Fibroblast of peridontal ligament (primary cell): Measurements from ENCODE around the gene UBE2D1.
"Not testable (repeated sequence)": the region's sequence is repeated elsewhere in the genome, so short reads cannot be mapped to it uniquely, and the experiment has no call there.

Experiments used
- DNase-seq: peaks from one replicate; pipeline ENCODE4 v3.0.0-alpha.2; 2010; ENCODE audit errors: extremely low read depth

The UBE2D1 gene

DNA sequence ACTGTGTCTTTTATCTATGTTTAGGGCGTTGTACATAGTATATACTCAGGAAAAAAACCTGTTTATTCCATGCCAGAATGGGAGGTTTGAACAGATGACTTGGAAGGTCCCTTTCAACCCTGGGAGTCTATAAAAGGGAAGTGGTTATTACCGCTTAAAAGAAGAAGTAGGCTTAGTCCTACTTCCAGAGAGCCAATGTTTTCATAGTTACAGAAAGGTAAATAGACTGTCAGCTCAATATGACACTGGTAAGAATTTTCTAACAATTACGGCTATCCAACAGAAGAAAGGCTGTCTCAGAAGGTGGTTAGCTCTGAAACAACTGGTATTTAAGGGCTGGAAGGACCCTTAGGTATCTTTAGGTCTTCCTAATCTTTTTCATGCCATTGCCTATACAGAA, 49.3 kb downstream of the UBE2D1 start:
- DNase-seq: no peak

DNA sequence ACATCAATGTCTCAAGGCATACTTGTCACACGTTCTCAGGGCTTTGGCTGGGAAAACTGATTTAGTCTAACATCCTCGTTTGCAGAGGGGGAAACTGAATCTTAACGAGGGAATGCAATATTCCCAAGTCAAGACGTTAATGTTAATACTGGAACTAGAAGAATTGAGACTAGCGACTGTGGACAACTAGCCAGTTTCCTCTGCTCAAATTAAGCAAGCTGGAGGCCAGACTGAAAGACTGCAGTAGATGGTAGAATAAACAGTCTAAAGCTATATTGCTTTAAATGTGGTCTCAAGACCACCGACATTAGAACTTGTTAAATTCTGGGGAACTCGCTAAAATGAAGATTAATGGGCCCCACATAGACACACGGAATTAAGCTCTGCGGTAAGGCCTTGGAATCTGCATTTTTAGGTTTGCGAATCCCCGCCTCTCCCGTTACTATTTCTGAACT, 49.8 kb downstream of the UBE2D1 start:
- DNase-seq: no peak

DNA sequence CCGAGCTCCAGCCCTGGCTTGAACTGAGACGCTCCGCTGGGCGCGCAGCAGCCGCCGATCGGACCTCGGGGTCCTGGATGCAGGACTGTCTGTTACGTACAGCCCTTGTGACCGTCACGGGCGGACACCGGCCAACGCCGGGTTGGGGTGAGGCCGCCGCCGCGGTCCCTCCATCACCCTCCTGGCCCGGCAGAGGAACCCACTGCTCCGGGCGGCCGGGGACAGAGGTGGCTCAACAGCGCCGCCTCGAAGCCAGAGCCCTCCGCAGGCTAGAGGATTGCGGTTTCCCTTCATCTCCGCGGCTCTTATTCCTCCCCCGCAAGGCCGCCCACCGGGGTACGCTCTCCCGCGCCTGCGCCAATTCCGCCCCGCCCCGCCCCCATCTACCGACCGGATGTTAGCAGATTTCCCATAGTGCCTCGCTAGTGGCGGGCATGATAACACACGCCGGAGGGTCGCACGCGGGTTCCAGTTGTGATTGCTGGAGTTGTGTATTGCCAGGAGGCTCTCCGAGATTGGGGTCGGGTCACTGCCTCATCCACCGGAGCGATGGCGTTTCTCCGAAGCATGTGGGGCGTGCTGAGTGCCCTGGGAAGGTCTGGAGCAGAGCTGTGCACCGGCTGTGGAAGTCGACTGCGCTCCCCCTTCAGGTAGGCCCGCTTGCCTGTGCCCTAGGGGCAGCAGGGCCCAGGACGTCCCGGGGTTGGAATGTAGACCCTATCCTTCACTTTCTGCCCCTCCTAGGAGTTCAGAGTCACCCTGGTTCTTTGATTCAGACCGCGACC, 50.4 kb downstream of the UBE2D1 start, which contains the start of gene TFAM:
Gene TFAM (plus strand): TSS at position 412 of the 785 bp plus-strand sequence. CDS start 138 bp downstream, at position 550.
- peak; percentile 88 for DNase-seq

DNA sequence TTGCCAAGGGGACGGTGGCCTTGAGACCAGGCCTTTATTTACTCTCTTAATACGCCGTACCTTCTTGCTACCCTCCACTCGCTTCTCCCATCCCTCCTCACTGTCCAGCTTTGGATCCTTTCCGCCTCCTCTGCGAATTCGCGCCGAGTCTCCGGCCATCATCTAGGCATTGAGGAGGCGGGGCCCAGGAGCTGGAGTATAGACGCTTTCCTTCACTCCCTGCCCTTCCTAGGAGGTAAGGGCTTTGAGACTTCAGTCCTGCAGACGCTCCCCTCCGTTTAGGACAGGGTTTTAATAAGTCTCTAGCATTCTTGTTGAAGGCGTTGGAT, 50.9 kb downstream of the UBE2D1 start:
- no peak for DNase-seq

DNA sequence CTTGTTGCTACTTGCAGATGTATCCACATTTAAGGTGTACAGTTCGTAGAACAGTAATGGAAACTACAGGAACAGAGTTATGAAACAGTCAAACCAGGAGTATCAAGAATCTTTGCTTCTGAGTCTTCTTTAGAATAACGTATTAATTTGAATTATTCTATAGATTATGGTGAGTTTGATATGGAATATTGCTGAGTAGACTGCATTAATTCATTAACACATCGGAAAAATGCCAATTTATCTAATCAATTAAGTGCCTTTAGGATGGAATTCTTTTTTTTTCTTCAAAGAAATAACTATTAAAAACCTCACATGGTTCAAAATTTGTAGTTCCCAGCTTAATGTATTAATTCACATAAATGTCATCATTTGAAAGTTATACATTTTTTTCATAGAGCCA, 54.2 kb downstream of the UBE2D1 start:
- no peak for DNase-seq

DNA sequence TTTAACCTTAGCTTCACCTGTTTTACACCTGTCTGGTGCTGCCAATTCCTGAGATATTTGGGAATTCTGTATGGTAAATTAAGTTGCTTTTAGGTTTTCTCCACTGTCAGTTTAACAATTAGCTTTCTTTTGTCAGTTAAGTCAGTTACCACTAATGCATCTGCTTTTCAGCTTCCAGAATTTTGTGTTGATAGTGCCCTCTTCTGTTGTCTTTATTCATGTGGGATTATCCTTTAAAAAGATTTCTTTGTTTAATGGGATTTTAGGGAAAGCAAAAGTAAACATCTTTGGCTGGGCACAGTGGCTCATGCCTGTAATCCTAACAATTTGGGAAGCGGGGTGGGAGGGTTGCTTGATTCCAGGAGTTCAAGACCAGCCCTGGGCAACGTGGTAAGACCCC, 58.5 kb downstream of the UBE2D1 start:
- peak; percentile 52 for DNase-seq

DNA sequence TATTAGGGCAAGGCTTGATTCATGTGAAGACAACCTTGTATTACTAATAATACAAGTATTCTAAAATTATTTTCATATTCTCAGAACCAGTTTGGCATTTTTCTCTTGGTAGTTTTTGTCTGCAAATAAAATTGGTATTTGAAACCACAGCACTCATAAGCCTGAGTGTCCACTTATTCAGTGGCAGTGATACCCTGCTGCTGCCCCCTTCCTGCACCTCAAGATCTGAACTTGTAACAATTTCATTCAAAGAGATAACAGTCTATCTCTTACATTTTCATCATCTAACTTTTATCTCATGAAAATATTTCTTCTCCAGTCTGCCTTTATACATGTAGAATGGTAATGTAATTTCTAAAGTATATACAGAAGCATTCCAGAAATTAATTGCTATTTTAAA, 59.7 kb downstream of the UBE2D1 start:
- no peak for DNase-seq

DNA sequence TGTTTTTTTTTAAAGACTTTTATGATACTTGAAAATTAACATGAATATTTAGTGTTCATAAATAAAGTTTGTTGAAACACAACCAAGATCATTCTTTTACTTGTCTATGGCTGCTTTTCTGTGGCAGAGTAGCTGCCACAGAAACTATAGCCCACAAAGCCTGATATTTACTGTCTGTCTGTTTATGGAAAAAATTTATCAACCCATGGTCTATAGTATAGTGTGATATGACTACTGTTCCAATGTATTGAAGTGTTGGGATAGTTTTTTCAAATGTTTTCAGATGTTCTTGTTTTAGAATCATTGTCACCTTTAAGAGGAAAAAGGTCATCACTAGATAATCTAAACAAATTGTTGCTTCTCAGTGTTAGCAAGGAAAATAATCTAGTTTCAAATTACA, 61.3 kb downstream of the UBE2D1 start:
- DNase-seq: no peak

DNA sequence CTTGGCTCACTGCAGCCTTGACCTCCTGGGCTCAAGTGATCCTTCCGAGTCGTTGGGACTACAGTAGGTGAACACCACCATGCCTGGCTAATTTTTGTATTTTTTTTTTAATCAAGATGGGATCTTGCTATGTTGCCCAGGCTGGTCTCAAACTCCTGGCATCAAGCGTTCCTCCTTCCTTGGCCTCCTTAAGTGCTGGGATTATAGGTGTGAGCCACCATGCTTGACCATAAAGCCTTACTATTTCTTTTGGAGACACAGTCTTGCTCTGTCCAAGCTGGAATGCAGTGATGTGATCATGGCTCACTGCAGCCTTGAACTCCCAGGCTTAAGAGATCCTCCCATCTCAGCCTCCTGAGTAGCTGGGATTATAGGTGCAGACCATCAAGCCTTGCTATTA, 63.0 kb downstream of the UBE2D1 start:
- no peak for DNase-seq

DNA sequence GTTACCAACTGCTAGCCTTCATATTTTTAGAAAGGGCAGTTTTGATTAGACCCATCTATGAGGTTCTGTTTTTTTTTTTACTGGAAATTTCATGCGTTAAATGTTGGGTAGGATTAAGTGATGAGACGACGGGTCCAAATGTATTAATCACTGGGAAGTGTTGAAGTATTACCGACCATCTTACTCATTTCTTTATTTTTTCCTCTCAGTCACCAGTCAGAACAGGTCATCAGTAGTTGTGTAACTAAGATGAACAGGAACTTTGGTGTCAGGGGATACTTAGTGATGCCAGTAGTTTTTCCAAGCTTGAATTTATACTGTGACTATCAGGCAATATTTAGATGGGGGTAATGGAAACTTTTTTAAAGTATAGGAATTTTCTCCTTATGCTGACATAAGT, 64.6 kb downstream of the UBE2D1 start:
- peak; percentile 27 for DNase-seq

DNA sequence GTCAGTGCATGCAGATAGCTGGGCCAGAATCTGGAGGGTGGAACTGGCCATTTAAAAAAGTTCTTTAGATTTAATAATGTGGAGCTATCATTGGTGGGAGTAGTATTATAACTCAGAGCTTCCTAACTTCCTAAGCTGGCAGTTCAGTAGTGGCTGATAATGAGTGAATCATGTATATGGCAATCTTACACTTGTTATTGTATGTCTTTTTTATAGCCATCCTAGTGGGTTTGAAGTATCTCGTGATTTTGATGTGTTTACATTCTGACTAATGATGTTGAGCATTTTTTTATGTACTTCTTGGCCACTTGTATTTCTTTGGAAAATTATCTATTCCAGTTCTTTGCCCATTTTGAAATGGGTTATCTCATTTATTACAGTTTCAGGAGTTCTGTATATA, 65.8 kb downstream of the UBE2D1 start:
- DNase-seq: peak; percentile 25

DNA sequence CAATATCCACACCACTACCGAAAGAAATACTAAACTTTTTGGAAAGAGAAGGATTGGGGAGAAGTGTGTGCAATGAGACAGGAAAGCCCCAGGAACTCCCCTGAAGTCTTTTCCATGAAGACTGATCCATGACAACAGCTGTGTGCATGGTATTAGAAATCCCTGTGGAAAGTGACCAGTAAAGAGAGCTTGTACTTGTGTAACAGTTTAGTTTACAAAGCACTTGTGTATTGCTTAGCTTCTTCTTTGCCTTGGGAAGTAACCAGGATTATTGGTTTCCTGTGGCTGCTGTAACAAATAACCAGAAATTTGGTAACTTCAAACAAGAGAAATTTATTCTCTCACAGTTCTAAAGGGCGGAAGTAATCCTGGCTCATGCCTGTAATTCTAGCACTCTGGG, 69.2 kb downstream of the UBE2D1 start:
- DNase-seq: no peak

DNA sequence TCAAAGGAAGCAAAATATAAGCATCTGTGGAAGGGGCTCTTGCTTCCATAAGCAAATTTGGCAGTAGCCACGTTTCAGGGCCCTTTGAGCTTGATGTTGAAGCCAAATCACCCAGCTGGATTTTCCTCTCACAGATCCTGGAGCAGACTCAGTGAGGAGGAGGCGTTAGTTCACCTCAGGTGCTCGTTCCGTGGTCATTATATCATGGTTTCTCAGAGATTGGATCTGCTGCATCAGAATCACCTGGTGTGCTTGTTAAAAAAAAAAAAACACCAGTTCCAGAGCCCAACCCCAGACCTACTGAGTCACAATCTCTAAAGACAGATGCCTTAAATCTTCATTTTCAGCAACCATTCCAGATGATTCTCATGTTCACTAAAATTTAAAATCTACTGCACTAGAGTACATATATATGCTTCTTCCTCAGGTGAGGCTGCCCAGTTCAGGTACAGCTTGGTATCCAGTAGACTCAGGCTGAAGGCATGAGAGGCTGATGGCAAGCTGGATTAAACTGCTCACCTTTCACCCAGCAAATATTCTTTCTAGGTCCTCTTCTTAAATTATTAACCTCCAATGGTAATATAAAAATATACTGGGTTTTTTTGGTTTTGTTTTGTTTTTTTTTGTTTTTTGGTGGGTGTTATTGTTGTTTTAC, 75.3 kb downstream of the UBE2D1 start:
- DNase-seq: no peak

DNA sequence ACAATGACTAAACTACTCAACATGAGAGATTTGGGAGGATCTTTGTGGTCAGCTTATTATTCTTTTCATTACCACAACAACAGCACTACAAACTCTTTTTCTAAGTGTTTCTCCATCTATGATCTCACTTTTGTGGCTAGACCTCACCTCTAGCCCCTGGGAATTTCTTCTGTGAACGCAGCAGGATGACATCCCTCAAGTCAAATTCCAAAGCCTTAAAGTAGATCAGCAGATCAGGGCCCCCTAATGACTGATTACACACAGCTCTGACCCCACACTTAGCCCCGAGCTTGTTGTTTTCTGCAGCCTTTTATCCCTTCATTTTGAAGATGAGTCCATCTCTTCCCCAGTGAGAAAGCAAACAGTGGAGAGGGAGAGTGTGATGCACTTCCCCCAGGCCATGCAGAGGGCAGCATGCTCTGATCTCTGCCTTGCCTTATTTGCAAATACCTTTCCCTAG, 77.7 kb downstream of the UBE2D1 start:
- DNase-seq: peak; percentile 71

DNA sequence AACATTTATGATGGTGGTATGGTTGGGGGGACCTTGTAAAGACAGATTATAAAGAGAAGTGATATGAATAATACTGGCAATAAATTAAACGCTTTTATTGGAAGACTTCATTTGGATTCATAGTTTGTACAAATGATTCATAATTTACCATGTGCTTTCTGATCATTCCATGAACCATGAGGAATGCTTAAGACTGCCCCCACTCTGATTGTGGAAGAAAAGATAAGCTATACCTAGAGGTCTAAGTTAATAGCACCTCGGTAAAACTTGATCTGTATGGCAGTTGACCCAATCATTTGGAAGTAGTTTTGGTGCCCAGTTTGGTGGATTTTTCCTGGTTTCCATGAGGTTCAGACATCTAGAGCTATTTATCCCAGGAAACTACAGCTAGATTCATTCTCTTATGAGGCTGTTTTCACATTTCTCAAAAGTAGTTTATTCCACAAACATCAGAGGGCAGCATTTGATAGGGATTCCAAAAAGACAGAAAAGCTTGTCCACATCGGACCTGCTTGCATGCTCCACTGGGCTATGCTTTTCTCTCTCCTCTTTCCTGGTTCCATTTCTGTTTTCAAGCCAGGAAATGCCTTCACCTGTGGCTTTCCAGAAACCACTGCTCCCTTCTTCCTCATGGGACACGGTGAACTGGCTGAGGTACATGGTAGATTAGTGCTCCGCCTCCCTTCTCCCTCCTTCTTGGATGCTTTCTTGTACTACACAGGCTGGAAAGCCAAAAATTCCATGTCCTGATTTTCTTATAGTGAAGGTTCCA, 79.7 kb downstream of the UBE2D1 start:
- DNase-seq: peak; percentile 92

DNA sequence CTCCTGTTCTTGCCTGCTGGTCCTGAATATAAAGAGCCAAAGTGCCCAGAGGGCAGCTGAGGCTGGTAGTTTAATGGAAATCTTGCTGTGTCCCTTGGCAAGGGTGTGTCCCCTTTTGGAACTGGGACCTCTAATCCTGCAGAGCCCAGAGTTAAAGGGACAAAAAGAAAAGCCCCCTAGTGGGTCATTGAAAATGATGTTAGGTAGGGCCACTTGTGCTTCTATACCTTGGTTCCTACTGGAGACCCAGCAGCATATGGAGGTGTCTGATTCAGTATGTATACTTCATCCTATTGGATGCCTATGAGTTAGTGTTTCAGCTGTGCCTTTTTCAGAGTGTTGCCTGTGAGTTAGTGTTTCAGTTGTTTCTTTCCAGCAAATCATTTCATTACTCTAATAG, 81.0 kb downstream of the UBE2D1 start:
- no peak for DNase-seq

DNA sequence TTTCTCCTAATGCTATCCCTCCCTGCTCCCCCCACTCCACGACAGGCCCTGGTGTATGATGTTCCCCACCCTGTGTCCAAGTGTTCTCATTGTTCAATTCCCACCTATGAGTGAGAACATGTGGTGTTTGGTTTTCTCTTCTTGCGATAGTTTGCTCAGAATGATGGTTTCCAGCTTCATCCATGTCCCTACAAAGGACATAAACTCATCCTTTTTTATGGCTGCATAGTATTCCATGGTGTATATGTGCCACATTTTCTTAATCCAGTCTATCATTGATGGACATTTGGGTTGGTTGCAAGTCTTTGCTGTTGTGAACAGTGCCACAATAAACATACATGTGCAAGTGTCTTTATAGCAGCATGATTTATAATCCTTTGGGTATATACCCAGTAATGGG, 83.1 kb downstream of the UBE2D1 start:
- DNase-seq: not testable (repeated sequence)
